GM21717 (cell line): Measurements from ENCODE around the gene SHB.

ENCODE experiments used
- ATAC-seq: cut with Tn5 transposase; IDR thresholded peaks from one replicate; pipeline ENCODE4 v1.9.1; 2021; ENCODE audit warnings: mild to moderate bottlenecking, moderate library complexity; ENCODE audit not compliant: unreplicated experiment

Gene SHB, protein sequence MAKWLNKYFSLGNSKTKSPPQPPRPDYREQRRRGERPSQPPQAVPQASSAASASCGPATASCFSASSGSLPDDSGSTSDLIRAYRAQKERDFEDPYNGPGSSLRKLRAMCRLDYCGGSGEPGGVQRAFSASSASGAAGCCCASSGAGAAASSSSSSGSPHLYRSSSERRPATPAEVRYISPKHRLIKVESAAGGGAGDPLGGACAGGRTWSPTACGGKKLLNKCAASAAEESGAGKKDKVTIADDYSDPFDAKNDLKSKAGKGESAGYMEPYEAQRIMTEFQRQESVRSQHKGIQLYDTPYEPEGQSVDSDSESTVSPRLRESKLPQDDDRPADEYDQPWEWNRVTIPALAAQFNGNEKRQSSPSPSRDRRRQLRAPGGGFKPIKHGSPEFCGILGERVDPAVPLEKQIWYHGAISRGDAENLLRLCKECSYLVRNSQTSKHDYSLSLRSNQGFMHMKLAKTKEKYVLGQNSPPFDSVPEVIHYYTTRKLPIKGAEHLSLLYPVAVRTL

DNA sequence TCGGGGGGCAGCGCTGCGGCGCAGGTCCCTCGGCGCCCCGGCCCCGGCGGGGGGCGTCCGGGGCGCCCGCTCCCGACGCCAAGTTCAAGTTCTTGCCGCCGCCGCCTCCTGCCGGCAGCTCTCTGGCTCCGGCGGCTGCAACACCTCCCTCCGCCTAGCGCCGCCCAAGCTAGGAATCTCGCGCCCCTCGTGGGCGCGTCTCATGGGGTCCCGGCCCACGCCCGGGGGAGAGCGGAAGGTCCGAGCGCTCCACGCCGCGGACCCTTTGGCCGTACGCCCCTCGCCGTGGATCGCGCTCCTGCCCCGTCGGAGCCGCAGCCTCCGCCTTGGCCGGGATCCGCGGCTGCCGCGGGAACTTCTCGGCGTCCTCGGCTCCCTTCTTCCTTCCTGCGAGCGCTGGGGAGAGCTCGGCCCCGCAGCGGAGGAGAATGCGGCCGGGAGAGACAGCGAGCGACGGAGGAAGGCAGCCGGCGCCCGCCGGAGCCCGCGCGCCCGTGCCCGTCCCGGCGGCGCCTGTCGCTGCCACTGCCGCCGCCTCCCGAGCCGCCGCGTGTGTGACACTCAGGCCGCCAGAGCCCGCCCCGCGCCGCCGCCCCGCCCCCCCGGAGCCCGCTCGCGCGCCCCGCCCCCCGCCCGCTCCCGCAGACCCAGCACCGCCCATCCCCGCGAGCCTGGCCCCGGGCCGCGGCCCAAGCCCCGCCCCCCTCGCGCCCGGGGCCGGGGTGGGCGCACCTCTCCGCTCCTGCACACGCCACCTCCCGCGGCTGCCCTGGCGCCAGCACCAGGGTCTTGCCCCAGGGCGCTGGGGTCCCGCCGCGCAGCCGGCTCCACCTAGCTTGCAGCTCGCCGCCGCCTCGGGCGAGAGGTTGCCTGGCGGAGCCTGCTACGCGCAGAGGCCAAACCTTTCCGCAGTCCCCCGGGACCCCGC lies at the start of gene SHB:
TSS of gene SHB (minus strand) at position 527 of the 928 bp plus-strand sequence. CDS start 582 bp downstream, outside the sequence.
- peak; percentile 47 for ATAC-seq

DNA sequence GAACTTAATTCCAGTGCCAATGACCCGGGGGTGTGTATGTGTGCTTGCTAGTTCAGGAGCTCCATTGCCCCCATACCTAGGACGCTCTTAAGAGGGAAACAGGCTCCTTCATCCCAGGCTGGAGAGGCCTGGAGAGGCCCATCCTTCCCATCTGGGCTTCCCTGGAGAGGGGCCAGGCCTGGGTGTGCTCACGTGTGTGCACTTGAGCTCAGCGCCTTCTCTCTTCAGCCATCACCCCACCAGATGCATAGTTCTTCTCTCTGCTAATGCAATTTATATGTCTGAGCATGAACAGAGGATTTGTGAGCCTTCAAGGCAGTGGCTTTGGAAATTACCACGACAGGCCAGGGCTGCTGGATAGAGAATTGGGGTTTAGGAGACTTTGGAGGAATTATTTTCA lies 48.6 kb upstream of the SHB start:
- no peak for ATAC-seq

DNA sequence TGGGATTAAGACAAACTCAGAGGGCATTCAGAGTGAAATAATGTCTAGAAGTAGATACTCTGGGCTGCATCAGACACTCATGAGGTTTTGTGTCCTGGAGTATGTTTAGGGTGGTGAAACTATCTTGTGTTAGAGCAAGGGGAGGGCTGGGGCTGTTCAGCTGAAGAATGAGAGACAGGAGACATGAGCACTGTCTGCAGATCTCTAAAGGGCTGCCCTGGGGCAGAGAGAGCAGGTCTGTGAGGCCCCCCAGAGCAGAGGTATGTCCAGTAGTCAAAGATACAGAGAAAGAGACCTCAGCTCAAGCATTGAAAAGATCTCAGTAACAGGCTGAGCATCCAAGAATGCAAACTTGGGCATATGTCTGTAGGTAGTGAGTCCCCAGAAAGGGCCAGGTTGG lies 45.9 kb upstream of the SHB start:
- ATAC-seq, result no peak

DNA sequence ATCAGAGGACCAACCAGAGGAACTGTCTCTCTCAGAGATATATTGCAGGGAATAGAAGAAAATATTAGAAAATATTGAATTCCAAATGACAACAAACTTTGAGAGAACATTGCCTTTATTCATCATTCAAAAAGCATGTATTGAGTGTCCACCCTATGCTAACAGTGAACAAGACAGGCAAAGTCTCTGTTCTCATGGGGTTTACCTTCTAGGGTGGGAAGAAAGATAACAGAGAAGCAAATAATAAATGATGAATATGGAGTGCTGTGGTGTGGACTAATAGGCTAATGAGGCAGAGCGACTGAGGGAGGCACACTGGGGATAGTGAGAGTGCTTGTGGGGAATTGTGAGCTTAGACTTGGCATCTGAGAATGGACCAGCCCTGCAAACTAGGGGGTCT lies 43.4 kb upstream of the SHB start:
- no peak for ATAC-seq

DNA sequence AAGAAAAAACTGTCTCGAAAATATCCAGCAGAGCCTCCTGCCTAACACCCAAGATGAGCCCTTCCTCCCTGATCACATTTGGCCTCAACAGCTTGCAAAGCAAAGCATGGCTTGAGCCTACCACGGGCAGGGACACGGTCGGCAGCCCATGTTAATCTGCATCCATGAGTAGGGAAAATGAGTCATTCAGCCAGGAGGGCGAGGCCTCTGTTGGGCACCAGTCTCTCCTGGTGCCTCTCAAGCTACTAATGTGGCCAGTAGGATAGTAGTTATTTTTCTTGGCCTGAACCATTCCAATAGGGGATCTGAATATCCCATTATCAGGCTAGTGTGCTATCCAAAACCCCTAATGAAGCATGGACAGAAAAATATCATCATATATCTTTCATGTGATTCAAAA lies 43.0 kb upstream of the SHB start:
- ATAC-seq, result no peak

DNA sequence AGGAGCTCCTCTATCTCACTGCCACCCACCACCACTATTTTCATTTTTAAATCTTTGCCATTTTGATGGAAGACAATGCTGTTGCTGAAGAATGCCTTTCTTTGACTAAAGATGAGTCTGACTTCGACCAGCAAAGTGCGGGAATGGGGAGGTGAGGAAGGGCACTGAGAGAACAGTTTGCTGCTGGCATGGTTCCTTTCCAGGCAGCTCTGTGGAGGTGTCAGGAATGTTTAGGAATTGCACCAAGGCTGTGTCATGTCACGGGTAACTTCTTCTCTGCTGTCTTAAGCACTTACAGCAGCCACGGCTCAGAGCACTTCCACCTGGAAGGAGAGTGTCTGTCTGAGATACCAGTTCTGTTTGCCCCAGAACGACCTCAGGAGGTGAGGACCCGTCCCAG lies 41.4 kb upstream of the SHB start:
- no peak for ATAC-seq

DNA sequence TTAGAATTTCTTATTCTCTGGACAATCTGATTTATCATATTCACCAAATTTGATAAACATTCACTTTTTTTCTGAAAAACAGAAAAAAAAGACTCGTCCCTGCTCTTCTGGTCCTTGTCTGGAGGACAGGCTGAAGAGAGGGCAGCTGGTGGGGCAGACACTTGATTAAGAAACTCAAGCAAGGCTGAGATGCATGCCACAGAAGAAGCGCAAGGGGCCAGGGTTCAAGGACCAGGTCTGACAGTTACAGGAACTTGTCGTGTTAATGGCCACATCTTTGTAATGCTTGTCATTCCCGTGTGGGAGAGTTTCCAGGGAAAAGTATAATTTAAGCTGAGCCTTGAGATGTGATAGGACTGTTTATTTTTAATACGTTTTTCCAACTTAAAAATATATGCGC lies 40.6 kb upstream of the SHB start:
- no peak for ATAC-seq

DNA sequence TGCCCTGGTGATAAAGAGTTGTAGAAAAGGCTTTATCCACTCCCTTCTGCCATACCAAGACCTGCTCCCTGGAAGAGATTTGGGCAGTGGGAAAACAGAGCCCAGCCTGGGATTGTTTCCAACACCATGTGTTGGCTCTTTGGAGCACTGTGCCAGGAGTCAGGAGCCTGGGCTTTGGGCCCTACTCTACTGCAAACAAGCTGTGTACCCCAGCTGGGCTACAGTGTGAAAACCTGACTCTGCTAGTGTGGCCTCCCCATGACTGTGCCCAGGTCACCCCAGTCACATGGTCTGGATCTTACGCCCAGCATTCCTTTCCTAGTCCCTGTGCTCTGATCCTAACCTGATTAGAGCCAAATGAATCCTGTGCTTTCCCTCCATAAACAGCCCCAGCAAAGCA lies 39.3 kb upstream of the SHB start:
- ATAC-seq, result no peak

DNA sequence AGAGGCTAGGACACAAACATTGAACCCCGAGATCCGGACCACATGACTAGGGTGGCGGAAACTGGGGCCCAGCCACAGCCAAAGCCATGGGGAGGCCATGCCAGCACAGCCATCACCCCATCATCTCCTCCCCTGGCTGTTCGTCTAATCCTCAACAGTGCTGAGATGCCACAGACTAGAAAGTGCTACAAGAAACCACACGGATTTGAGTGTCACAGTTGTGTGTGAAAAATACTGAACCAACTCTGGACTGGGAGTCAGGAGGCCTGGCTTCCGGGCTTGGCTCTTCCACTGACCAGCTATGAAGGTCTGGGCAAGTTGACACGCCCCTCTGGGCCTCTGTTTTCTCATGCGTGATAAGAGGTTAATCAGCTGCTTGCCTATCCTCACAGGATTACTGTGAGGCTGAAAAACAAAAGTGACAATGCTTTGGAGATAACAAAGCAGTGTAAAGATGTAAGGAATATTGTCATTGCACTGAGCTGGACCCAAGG lies 38.8 kb upstream of the SHB start:
- ATAC-seq, result no peak

DNA sequence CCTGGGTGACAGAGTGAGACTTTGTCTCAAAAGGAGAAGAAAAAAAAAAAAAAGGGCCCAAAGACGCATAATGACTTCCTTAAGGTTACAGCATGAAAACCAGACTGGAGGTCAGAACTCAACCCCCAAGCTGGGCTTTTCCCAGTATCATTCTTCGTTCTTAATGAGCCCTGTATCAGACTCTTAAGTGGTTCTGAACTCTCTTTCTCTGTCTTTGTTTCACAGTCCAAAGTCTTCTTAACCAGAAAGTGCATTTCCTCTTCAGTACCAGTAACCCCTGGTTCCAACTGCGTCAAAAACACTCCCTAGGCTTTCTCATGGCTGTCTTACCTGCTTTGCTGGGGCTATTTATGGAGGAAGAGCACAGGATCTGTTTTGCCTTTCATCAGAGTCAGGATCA lies 38.4 kb upstream of the SHB start:
- ATAC-seq, result no peak

DNA sequence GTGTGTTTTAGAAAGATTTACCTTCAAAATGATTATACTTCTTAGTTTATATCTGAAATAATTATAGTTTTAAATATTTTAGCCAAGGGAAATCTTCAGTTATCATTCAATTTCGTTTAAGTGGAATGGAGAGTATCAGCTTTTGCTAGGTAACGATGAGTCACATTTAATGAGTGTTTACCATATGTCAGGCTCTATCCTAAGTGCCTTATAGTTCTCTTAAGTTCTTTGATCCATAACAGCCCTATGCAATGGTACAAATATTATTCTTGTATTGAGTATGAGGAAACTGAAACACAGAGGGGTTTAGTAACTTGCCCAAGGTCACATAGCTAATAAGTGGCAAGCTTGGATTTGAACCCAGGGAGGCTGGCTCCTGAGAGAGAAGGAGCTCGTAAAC lies 37.5 kb upstream of the SHB start:
- ATAC-seq, result no peak

DNA sequence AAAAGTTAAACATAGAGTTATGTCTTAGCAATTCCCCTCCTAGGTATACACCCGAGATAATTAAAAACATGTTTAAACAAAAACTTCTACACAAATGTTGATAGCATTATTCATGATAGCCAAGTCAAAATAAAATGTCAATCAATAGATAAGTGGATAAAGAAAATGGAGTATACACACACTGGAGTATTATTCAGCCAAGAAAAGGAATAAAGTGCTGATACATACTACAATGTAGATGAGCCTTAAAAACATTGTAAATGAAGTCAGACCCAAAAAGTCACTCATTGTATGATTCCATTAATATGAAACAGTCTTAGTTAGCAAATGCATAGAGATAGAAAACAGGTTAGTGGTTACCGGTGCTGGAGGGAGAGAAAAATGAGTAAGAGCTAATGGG lies 34.3 kb upstream of the SHB start:
- no peak for ATAC-seq

DNA sequence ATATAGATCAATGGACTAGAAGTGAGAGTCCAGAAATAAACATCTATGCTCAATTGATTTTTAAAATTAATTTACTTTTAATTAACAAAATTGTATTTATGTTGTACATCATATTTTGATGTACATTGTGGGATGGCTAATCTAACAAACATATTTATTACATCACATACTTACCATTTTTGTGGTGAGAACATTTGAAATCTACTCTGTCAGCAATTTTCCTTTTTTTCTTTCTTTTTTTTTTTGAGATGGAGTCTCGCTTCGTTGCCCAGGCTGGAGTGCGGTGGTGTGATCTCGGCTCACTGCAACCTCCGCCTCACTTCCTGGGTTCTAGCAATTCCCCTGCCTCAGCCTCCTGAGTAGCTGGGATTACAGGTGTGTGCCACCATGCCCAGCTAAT lies 32.4 kb upstream of the SHB start:
- ATAC-seq, result no peak

DNA sequence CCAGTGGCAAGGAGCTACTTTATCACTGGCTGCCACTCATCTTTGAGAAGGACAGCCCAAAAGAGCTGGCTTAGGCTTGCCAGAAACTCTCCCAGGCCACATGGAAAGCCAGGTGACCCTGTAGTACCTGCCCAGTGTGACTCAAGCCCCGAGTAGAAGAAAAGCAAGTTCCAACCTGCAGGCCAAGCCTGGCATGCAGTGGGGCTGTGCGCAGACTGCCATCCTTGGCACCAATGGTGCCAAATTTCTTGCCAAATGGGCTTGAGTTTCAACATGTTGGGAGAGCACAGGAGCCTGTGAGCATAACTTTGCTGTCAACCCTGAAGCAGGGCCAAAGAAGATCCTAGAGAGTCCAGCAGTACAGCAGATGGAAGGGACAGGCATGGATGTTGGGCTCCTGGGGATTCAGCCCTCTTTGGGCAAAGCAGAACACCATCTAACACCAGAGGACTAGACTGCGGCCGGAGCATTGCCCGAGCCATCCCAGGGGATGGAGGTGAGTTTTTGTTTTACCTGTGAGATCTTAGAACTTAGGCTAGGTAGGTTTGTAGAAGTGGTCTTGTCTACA lies 27.3 kb upstream of the SHB start:
- no peak for ATAC-seq

DNA sequence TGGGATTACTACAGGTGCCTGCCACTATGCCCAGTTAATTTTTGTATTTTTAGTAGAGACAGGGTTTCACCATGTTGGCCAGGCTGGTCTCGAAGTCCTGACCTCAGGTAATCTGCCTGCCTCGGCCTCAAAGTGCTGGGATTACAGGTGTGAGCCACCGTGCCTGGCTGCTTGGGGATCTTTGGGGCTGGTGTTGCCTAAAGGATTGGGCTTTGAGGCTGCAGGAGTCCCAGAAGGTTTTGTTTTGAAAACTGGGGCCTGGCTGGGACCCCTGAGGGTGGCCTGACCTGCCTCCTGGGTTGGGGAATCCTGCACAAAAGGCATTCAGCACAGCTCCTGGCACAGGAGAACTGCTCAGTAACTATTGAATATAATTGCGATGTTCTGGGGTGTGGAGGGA lies 25.1 kb upstream of the SHB start:
- no peak for ATAC-seq

DNA sequence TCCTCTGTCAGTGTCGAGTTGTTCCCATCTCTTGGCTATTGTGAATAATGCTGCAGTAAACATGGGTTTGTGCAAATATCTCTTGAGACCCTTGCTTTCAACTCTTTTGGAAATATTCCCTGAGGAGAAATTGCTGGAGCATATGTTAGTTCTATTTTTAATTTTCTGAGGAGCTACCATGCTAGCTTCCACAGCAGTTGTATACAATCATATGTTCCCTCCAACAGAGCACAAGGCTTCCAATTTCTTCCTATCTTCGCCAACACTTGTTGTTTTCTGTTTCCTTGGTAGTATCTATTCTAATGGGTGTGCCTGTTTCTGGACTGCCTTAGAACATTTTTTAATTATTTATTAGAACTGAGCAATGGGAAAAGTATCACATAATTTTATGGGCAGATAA lies 23.6 kb upstream of the SHB start:
- no peak for ATAC-seq

DNA sequence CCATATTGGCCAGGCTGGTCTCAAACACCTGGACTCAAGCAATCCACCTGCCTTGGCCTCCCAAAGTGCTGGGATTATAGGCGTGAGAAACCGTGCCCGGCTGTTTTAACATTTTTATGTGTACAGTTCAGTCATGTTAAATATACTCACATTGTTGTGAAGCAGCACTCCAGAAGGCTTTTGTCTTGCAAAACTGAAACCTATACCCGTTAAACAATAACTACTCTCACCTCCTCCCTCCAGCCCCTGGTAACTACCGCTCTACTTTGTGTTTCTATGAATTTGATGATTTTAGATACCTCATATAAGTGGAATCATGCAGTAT lies 23.1 kb upstream of the SHB start:
- no peak for ATAC-seq

DNA sequence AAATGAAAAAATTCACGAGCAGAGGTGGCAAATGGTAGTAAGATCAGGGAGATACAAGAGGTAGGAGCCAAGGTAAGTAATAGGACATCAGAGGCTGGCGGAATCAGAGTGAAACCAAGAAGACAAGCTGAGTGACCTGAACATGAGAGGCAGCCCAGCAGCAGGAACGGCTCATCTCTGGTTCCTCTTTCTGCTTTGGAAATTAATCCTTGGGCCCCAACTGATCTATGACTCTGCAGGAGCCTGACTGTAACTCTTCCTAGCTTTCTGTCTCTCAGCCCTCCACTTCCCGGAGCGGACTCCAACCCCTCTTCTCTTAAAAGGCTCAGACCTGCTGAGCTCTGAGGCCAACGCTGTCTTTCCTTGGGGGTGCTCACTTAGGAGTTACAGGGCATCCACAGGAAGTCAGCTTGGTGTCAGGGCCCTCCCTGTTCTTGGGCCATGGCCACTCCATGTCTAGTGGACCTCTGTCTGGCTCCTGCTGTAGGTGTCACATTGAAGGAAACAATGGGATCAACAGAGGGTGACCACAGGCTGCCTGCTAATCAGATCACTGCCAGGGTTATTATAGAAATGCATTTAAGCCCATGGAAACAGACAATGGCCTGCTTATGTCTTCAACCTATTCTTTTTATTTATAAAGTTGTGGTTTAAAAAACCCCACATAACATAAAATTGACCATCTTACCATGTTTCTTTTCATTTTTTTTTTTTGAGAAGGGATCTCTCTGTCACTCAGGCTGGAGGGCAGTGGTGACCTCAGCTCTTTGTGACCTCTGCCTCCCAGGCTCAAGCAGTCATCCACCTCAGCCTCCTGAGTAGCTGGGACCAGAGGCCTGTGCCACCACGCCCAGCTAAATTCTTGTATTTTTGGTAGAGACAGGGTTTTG lies 22.5 kb upstream of the SHB start:
- ATAC-seq, result peak; percentile 87

DNA sequence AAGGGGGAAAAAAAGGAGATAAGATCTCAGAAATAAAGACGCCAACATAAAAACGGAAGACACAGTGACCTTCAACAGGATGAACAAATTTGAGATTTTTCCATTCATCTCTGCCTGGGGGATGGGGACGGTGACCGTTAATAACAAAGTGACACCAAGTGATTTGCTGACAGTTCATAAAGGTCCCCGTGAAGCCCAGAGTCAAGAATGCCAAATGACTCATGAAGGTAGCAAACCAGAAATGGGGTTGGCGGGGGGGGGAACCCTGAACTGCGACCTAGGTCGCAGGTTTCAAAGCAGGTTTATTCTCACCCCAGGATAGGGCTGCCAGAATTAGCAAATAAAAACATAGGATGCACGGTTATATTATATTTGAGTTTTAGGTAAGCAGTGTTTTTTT lies 21.1 kb upstream of the SHB start:
- no peak for ATAC-seq

DNA sequence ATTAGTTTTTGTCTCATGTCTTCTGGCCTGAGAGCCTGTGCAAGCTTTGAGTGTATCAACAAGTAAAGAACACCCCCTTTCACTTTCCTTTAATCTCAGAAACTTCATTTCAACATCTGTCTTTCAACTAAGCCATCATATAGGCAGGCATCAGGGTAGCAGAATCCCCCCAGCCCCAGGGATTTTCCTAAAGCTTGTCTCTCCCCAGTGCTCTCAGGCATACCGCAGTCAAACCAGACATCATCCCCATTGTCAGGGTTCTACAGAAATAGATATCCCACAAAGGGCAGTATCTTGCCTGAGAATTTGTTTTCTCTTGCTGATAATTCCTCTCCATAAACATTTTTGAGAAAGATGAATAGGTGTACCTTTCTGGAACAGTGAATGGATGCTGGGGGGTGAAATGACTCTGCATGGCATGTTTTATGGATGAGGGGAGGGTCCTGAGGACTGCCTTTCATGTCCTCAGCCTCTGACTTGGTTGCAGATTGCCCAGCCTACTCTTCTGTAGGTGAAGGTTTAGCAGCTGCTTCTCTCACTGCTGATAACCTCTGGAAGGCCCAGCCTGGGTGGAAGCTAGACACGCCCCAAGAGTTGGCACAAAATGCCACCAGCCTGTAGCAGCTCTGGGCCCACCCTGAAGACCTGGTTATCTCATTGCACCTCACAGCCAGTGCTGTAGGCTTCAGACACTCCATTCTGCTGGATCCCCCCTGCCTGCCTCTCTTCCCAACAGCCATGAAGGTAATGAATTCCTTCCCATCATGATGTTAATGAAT lies 20.5 kb upstream of the SHB start:
- ATAC-seq, result no peak
